HG03342 (cell line): ENCODE results near the gene NEDD8.

Source experiments
- ATAC-seq: cut with Tn5 transposase; IDR thresholded peaks from one replicate; pipeline ENCODE4 v1.9.1; 2021; ENCODE audit warnings: mild to moderate bottlenecking, moderate library complexity; ENCODE audit not compliant: unreplicated experiment

Gene NEDD8

DNA sequence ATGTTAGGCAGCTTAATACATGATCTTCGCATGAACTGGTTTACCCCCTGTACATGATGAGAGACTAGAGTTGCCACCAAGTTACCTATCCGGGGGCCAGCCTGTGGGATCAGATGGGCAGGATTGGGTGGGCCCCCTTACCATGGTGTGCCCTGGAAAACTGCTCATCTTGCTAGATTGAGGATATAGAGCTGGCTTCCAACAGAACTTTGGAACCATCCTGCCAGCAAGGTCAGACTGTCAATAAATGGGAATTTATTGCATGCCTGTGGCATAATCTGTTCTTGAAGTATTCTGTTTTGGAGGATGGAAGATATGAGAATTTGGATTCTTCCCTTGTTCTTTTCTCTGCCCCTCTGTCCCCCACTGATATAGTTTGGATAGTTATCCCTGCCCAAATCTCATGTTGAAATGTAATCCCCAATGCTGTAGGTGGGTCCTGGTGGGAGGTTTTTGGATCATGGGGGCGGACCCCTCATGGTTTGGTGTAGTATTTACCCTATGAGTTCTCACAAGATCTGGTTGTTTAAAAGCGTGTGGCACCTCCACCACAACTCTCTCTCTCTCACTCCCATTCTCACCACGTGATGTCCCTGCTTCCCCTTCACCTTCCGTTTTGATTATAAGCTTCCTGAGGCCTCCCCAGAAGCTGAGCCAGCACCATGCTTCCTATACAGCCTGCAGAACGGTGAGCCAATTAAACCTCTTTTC, 33.2 kb downstream of the NEDD8 start:
- no peak for ATAC-seq

DNA sequence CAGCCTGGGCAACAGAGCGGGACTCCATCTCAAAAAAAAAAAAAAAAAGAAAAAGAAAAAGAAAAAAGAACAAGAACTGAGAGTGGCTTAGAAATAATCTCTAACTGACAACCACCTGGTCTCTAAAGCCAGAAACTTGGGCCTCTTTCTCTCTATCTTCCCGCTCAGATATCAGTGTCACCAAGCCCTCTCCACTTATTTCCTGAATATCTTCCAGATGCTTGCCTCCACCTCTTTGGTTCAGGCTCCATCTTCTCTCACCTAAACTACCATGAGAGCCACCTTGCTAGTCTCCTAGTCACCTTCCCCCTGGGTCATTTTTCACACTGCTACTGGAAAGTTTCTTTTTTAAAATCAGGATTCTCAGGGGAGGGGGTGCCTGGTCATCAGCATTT, 35.1 kb downstream of the NEDD8 start:
- no peak for ATAC-seq

DNA sequence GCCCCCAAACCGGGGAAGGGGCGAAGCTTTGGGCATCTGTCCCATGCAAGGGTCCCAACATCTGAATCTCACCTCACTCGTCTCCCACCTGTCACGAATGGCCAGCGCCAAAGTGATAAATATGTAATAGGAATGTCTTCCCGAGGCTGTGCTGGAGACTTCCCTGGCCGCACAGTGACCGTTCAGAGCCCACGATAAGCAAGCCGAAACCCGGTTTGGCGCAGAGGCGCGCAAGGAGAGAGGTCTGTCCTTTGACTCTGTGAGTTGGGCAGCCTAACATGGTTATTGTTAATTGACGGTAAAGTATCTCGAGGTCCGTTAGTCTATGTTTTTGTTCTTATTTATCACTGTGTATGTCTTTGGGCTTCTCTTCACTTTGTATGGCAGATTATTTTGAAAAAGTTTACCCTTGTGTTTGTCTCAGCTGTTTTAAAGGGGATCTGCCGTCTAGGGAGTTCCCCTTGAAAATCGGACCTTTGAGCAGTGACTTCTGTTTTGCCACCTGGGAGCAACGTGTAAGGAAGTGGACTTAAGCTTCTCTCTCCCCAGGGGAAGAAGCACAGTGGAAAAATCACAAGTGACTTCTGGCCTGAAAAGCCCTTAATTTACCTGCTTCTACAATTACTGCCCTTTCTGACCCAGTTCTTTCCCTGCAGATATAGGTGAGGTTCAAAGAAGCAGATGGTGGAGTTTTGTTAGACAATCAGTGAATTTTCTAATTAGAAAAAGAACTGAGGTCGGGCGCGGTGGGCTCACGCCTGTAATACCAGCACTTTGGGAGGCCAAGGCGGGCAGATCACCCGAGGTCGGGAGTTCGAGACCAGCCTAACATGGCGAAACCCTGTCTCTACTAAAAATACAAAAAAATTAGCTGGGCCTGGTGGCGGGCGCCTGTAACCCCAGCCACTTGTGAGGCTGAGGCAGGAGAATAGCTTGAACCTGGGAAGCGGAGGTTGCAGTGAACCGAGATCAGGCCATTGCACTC, 35.8 kb downstream of the NEDD8 start:
- ATAC-seq: peak; percentile 4

DNA sequence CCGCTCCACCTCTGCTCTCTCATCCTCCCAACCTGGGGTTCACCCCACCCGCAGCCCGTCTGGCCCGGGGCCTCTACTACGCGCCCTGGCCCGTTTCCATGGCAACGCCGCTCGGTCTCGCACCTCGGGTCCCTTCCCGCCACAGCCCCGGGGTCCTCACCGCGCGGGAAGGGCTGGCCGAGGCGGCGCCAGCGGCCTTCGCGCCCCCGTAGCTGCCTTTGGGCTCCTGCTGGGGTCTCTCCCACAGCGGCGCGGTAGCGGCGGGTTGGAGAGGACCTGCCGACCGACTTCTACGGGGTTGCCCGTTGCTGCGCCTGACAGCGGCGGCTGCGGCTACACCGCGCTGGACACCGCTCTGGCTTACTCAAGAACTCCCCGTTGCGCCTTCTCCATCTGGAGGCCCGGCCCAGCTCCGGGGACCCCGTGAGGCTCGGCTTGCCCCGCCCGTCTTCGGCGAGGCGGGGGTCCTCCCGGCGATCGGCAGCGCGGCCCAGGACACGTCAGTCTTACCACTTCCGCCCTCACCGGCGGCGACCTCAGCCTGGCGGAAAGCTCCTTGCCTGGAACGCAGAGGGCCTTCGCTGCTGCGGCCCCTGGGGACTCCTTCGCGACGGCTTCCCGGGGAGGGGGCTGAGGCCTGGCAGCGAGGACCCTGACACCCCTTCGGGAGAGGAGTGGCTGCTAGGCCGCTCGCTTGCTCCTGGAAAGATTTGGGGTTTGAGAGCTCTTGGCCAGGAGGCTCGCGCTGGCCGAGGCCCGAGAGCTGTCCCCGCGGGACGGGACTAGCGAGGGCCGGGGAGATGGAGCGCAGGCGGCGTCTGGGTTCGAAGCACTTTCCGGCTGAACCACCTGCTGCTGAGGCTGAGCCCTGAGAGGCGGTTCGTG, 36.7 kb downstream of the NEDD8 start, which contains the start of gene TM9SF1:
TSS of gene TM9SF1 (minus strand) at position 256 of the 885 bp plus-strand sequence. CDS start 422 bp downstream, outside the sequence.
- peak; percentile 79 for ATAC-seq

DNA sequence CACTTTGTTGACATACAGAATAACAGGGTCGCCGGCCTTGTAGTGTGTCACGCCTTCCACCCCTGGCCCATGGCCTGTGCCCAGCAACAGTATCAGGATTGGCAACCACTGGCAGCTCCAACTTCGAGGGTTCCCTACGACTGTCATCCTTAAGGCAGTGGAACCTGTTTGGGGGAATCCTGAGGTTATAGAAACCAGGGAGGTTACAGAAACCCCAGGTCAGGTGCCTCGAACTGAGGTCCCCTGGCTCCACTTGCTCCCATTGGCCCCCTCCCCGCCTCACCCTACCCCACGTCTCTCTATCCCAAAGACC, 37.3 kb downstream of the NEDD8 start:
- ATAC-seq: no peak

DNA sequence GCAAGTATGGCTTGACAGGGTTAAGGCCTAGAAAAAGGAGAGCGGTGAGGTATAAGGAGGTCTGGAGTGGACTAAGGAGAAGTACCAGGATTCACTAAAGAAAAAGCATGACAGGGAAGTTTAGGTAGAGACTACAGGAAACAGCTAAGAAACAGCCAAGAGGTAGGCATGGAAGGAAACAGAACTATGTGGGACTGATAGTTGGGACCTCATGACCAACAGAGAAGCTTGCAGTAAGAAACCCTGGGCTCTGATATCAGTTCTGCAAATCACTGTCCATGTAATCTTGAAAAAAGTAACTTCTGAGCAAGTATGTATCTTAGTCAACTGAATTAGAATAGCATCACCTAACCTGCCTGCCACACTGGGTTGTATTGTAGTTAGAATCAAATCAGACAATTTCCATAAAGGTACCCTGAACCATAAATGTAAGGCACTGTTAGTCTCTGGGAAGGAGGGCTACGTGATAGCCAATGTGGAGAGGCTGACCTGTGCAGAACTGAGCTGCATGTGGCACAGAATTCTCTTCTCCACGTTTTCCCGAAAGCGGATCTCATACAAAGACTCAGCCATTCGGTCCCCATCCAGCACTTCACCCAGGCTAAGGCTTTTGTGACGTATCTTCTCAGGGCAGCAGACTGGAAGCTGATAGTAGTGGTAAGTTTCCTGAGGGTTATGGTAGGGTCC, 37.8 kb downstream of the NEDD8 start:
- ATAC-seq: no peak

DNA sequence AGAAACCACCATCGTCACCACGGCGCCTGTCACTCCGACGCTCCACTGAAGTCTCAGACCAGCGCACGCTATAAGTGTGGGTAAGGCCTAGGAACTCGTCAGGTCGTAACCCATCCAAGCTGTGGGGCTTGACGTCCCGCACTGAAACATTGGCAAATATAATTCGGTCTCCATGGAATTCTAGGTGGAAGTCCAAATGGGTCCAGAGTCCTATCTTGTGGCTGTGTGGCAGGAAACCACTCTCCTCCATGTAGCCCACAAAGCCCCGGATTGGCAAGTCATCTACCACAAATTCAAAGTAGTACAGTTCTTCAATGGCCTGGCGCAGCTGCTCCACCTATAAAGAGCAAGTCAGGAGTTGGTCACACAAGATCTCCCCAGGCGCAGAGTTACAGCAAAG, 39.2 kb downstream of the NEDD8 start:
- no peak for ATAC-seq

DNA sequence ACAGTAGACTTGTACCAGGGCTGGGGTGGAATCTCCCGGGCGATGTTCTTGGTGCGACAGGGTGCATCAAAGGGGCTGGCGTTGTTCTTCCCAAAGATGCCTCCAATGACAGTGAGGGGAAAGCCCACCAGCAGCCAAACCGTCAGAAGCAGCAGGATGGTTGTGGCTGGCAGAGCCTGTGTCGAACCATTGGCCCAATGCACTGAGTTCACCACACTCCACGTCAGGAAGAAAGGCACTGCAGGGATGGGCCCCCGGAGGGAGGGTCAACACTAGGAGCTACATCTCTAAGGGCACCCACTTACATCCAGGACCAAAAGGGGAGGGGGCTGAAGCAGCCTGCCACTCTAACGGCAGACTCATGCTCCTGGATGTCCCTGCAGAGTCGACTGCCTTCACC, 41.8 kb downstream of the NEDD8 start:
- ATAC-seq: no peak

DNA sequence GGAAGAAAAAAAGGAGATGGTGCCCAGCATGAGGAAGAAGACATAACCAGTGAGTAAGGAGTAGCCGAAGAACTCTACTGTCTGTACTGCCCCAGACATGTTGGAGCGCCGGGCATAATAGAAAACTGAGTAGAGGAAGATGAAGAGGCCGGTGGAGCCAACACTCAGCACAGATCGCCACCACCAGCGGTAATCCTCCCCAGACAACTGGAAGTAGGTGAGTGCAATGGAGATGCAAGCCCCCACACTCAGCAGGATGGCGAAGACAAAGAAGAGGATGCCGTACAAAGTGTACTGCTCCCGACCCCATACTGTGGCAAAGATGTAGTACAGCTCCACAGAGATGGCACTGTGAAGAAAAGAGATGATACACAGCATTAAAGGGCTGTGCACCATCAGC, 42.7 kb downstream of the NEDD8 start:
- ATAC-seq: no peak

DNA sequence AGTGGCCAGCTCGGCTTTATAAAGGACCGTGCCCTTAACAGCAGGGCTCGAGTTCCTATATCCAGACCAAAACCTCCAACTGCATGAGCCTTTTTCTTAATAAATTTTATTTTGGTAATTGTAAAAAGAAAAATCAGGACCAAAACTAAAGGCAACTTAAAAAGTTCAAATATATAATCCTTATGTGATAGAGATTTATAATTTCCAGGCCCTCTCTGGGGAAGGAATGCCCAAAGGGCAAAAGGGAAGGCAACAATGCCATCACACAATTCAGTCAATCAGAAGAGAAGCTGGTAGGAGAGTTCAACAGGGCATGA, 43.1 kb downstream of the NEDD8 start:
- ATAC-seq: no peak

DNA sequence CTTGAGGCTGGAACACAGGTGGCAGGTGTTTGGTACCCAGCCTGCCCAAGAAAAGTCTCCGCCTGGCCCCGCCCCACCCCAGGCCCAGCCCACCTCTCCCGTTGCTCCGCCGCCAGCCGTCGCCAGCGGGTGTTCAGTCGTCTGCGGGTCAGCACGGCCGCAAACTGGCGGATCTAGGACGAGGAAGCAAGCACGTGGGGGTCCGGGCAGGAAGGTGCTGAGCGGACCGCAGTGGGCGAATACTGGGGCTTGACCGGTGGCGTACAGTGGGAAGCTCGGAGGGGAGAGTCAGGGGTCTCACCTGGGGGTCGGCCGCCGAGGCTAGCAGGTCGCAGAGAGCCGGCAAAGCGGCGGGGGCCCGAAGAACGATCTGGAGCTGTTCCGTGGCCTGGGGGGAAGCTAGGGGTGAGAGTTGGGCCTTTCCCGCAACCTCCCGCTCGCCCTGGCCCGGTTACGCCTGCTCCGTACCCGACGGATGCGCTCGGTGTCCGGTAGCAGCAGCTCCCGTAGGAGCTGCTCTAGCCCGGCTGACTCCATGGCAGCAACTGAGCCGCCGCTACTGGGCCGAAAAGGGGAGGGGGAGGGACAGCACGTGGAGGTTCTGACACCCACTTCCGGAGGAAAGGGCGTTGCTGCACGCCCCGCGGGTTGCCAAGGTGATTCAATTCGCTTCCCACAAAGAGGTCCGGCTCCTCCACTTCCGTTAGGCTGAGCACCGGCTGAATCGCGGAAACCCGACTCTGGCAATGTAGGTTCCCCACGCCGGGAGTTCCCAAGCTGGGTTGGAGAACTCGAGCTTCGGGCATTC, 43.7 kb downstream of the NEDD8 start, which contains the start of gene IPO4:
TSS of gene IPO4 (minus strand) at position 566 of the 808 bp plus-strand sequence. CDS start at position 537, 29 bp downstream.
- ATAC-seq: peak; percentile 88

DNA sequence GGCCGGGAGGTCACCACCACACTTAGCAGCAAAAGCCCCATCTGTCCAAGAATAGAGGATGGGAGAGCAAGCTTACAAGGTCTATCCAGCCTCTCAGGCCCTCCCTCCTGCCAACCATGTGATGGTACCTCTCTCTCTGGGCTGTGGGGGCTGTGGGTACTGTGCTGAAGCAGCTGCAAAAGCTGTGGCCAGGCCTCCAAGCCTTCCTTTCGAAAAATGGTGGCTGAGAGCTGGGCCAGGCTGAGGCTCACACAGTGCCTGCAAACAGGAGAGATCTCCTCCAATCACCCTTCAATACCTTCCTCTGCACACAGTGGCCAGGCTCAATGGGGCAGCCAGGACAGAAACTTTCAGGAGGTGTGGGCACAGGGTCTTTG, 44.6 kb downstream of the NEDD8 start:
- no peak for ATAC-seq

DNA sequence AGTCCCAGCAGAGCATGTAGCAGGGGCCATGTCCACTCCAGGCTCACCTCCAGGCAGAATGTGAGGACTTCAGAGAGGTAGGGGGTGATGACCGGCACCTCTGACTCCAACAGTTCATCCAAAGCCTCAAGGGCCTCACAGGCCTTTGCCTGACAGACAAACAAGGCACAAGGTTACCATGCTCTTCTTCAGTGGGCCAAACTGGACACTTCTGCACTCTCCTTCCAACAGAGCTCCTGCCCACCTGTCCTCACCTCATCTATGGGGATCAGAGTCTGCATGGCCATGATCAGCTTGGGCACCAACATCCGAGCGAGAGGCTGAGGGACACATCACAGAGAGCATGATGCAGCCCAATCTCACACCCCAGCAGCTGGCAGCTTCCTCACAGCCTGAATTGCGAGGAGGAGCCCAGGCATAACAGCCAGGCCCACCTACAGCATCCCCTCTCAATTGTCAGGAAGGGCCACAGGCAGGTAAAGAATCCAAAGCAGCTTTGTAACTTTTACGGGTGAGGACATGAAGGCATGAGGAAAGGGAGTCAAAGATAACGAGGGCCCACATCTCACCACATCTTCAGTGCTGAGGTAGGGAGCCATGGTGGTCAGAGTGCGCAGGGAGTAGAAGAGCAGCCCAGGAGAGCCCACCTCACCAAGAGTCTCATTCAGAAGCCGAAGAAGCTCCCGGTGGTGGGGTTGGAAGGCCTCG, 45.2 kb downstream of the NEDD8 start:
- no peak for ATAC-seq

DNA sequence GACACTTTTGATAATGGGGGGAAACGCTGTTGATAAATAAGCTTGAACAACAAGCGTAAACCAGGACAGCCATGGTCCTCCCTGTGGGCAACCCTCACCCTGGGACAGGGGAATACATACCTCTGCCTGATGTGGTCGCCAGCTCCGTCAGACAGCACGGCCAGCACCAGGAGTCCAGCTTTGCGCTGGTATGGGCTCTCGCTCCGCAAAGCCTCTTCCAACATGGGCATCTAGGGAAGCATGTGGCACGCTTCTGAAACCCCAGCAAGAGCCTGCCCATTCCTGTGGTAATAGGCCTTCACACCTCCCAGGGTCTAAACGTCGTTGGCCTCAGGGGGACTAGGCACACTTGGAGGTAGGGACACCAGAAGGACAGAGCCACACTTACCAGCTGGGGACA, 46.4 kb downstream of the NEDD8 start:
- no peak for ATAC-seq

DNA sequence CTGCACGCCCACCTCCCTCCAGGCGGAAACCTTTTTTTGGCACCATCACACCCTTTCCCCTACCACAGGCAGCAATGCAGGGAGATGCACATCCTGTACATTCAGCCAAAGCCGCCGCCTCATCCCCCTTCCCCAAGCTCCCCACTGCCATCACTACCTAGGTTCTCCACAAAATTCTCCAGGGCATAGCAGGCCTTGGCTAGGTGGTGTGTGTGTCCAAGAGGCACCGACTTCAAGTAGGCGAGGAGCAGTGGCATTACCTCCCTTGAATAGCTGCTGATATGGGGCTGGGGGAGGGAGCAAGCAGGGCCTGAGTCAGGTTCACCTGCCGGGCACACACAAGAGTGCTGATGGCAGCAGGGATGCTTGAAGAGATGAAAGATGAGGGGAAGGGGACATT, 47.1 kb downstream of the NEDD8 start:
- no peak for ATAC-seq

DNA sequence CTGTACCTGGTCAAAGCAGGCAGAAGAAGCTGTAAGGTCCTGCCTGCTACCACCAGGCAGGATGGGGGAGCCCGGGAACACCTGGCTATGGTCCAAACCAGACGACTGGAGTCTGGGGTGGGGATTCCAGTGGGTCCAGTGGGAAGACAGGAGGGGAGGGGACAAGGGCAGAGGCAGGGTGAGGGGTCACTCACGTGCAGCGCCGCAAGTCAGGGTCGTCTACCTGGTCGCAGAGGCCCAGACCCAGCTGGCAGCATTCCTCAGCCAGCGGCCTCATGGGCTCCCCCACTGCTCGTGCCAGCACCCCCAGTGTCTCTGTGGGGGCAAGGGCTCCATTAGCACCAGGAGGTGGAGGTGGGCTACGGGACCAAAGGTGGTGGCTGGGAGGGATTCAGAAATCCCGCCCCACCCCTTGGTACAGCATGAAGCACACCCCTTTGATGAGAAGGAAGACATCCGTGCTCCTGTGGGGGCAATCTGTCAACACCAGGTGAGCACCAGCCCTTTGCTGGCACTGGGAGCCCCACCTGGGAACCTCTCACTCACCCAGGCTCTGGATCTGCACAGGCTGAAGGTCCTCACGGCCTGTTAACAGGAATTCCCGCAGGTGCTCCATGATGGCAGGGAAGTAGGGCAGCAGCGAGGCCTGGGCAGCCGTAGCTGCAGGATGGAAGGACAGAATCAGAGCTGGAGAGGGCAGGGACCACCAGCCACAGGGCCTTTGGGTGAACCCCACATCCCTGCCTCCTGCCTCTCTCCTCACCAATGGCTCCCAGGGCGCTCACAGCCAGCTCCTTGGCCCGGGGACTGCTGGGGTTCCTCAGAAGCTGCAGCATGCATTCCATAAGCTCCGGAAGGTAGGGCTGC, 47.8 kb downstream of the NEDD8 start:
- no peak for ATAC-seq

DNA sequence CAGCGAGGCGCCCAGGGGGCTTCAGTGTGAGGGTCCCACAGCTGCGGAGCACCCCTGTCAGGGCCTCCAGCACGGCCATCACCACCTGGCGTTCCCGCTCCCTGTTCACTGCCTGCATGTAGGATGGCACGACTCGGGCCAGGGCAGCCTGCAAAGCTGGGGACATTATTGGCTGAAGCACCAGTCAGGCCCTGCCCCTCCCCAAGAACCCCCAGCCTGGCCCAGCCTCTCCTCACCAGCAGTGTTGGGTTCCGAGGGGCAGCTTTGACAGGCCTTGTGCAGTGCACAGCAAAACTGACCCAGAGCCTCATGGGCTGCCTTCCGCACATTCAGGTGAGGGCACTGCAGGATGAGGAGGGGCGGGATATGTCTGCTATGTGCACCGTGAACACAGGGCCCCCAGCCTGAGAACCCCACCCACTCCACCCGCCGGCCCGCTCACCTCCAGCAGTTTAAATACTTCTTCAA, 49.1 kb downstream of the NEDD8 start:
- ATAC-seq: no peak
